22Rv1 (cell line): ENCODE data around the gene ETNK1.

ENCODE experiments used
- CTCF ChIP-seq: fragments of 450-650 bp; IDR thresholded peaks from 2 replicates; pipeline ENCODE4 v1.5.1; 2017; ENCODE audit warnings: mild to moderate bottlenecking
- ZFX ChIP-seq: fragments of 450-650 bp; IDR thresholded peaks from 2 replicates; pipeline ENCODE4 v1.6.1; 2017; ENCODE audit warnings: antibody characterized with exemption, borderline replicate concordance

GRCh38 chr12:22715254-22715653 is 90.3 kb downstream of the ETNK1 start:
- TF ChIP-seq ZFX (no peak), CTCF (no peak)
